GM13976 (cell line): Measurements from ENCODE around the gene DLGAP5.

ENCODE experiments used
- DNase-seq: peaks from one replicate; pipeline ENCODE4 v3.0.0; 2012; ENCODE audit warnings: low spot score
- in situ Hi-C: fragments of 300-500 bp; cut with MboI; formaldehyde crosslinking; loops from one replicate; pipeline ENCODE4 v1.12.0; 2022; ENCODE audit warnings: low sequenced_read_pairs, mixed read lengths, inconsistent platforms; ENCODE audit not compliant: unreplicated experiment
- TF ChIP-seq, protein P1 (sequence below): IDR thresholded peaks from 2 replicates; pipeline ENCODE4 v1.5.1; 2012; ENCODE audit warnings: borderline replicate concordance, mild to moderate bottlenecking; ENCODE audit not compliant: insufficient read depth; ENCODE audit errors: extremely low read depth, missing control alignments, control extremely low read depth

Gene DLGAP5

DNA sequence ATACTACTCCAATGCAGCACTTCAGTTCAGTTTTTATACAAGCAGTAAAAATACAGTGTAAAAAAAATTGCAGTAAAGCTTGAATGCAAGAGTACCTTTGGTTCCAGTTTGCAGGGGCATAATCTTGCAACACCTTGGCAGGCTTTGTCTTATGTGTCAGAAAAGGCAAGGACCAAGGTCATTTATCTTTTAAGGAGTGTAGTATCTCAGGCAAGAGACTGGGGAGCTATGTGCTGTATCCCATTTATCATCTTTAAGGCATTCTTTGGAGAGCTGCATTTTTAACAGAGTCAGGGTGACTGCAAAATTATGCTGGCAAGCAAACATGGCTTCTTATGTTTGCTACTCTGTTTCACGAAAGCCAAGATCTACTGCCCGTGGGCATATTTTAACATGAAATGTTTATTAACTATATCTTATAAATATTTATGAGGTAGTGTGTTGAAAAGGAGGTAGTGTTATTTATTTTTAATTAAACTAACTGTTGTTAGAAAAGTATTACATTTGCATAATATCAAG lies 14.8 kb upstream of the DLGAP5 start:
- TF ChIP-seq, protein P1, sequence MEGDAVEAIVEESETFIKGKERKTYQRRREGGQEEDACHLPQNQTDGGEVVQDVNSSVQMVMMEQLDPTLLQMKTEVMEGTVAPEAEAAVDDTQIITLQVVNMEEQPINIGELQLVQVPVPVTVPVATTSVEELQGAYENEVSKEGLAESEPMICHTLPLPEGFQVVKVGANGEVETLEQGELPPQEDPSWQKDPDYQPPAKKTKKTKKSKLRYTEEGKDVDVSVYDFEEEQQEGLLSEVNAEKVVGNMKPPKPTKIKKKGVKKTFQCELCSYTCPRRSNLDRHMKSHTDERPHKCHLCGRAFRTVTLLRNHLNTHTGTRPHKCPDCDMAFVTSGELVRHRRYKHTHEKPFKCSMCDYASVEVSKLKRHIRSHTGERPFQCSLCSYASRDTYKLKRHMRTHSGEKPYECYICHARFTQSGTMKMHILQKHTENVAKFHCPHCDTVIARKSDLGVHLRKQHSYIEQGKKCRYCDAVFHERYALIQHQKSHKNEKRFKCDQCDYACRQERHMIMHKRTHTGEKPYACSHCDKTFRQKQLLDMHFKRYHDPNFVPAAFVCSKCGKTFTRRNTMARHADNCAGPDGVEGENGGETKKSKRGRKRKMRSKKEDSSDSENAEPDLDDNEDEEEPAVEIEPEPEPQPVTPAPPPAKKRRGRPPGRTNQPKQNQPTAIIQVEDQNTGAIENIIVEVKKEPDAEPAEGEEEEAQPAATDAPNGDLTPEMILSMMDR = no peak
- no peak for DNase-seq
- in situ Hi-C loops = no loop called here

DNA sequence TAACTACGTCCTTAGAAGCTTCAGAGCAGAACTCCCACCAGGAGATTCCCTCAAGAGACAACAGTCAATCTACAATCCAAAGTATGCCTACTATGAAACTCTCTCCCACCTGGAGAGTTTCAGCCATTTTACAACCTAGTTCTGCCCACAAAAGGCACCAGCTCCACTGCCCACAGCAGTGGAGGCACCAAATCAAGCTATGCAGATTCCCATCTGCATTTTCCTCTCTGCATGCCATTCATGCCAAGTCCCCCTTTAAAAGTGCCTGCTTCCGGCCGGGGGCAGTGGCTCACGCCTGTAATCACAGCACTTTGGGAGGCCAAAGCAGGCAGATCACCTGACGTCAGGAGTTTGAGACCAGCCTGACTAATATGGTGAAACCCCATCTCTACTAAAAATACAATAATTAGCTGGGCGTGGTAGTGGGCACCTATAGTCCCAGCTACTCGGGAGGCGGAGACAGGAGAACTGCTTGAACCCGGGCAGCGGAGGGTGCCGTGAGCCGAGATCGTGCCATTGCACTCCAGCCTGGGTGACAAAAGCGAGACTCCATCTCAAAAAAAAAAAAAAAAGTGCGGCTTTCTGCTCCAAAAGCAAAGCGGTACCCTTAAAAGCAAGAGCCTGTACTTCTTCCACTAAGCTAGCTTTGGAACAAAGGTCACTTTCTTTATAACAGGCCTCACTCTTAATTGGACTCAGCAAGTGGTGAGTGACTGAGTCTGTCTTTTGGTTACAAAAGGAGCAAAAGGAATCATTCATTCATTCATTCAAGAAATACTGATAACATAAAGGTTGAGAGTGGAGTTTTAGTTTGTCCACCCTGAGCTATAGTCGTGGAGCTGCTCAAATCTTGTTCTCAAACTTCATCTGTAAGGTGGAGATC lies 10.1 kb upstream of the DLGAP5 start:
- TF ChIP-seq, protein P1 = no peak
- no peak for DNase-seq
- in situ Hi-C loops = no loop called here

DNA sequence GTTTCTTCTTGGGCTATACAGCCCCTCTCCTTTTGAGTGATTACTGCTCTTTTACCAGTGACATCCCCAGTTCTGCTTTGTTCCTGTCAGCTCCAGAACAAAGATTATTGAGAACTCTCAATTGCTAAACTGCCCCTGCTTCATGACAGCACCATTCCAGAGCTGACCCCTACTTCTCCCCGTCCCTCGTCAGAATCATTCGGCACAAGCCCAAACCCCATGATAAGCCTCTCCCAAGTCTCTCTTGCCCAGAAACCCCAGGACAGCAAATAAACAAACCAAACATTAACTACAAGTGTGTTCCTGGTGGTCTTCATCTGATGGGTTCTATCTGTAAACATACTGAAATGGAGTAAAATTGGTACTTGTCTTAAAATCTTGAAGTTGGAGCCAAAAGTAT lies 9.3 kb upstream of the DLGAP5 start:
- in situ Hi-C loops = no loop called here
- DNase-seq = no peak
- TF ChIP-seq, protein P1 = no peak

DNA sequence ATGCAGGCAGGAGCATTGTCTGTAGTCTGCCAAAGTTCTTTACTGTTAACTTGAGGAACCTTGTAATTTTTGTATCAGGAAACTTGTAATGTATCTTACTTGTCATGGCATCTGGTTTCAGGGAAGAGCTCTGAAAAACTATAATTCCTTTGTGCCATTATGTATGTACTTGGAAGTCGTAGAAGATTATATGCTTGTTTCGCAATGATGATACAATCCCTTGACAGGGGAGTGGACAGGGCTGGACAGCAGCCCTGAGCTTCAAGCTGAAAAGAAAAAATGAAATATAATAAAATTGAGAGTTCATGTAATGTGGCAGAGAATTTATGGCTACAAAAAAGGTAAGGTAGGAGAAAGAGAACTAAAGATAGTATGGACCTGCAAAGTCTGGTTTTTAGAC lies 7.4 kb upstream of the DLGAP5 start:
- in situ Hi-C loops = no loop called here
- TF ChIP-seq, protein P1 = no peak
- DNase-seq = no peak

DNA sequence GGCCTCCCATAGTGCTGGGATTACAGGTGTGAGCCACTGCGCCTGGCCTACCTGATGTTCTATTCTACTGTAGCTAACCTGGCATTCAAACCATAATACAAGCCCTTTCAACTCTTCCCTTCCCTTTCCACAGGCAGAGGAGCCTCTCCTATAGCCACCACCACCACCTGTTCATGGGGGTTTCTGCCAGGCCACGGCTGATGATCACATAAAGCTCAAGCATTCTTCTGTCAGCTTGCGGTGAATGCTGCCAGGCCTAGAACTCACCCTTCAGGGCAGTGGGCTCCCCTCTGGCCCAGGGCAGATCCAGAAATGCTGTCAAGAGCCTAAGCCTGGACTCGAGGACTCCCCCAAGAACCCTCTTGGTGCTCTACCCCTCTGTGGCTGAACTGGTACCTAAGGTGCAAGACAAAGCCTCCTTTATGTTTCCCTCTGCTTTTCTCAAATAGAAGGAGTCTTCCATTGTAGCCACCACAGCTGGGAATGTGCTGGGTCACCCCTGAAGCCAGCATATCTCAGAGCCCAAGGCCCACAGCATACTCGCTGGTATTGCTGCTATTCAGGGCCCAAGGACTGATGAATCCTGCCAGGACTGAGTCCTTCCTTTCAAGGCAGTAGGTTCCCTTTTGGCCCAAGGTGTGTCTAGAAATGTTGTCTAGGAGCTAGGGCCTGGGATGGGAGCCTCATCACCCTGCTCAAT lies 3.4 kb upstream of the DLGAP5 start:
- DNase-seq = no peak
- in situ Hi-C loops = no loop called here
- TF ChIP-seq, protein P1 = no peak

DNA sequence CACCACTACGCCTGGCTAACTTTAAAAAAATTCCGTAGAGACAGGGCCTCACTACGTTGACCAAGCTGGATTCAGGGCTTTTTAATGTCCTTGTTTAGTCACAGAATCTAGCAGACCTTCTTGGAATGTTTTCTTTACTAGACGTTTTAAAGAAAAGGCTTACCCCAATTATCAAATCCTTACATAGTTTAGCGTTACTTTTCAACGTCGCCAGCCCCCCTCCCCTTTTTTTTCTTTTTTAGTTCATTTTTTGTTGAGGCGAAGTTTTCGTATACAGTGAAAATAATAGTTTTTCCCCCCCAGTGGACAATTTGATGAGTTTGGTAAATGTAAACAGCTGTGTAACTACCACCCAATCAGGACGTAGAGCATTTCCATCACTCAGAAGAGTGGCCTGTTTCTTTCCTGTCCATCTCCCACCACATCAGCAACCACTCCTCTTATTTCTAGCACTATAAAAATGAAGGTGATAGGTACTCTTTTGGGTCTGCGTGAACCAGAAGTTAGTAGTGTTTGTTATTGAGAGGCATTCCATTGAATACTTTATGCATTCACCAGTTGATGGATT lies 753 bp upstream of the DLGAP5 start:
- in situ Hi-C loops = no loop called here
- no peak for DNase-seq
- TF ChIP-seq, protein P1 = no peak
